Neural cell (in vitro differentiated cells): Measurements from ENCODE around the gene SIRT1.

Experiments
- EP300 ChIP-seq: fragments of 450-650 bp; conservative IDR thresholded peaks from 2 replicates; pipeline ENCODE4 v1.6.1; 2014; ENCODE audit warnings: antibody characterized with exemption, mild to moderate bottlenecking, moderate library complexity; ENCODE audit not compliant: poor library complexity, severe bottlenecking
- TF ChIP-seq, protein P1 (sequence below): fragments of 450-650 bp; IDR thresholded peaks from 2 replicates; pipeline ENCODE4 v1.5.1; 2014; ENCODE audit warnings: antibody characterized with exemption, mild to moderate bottlenecking, moderate library complexity; ENCODE audit not compliant: poor library complexity, severe bottlenecking

DNA sequence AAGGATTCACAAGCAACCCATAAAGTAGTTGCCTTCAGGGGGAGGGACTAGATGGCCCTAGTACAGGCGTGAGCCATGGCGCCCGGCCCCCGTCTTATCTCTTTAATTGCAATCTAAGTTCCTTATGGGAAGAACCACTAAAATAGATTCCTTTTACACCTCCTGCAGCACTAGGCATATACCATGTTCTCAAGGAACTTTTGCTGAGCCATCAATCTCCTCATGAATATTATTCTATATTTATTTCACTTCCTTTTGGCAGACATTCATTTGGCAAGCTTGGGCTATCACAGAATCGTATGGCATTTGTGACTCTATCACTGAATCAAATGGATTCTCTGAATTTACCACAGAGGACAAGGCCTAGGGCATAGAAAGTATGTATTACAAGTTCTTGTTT, 31.7 kb upstream of the SIRT1 start:
- no peak for TF ChIP-seq EP300
- TF ChIP-seq, protein P1, sequence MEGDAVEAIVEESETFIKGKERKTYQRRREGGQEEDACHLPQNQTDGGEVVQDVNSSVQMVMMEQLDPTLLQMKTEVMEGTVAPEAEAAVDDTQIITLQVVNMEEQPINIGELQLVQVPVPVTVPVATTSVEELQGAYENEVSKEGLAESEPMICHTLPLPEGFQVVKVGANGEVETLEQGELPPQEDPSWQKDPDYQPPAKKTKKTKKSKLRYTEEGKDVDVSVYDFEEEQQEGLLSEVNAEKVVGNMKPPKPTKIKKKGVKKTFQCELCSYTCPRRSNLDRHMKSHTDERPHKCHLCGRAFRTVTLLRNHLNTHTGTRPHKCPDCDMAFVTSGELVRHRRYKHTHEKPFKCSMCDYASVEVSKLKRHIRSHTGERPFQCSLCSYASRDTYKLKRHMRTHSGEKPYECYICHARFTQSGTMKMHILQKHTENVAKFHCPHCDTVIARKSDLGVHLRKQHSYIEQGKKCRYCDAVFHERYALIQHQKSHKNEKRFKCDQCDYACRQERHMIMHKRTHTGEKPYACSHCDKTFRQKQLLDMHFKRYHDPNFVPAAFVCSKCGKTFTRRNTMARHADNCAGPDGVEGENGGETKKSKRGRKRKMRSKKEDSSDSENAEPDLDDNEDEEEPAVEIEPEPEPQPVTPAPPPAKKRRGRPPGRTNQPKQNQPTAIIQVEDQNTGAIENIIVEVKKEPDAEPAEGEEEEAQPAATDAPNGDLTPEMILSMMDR = no peak
